A549 (cell line): ENCODE measurements around the gene MXI1. TPM values are rescaled to one million over a fixed set of nuclear protein-coding genes. Genes with fewer than 3 reads are reported as not detected.

Experiments
- ATAC-seq, 2 experiments: fragments of 200-7000 bp in 1 of 2; fragments of >200 bp in 1 of 2; cut with Nextera tagmentation in 1 of 2; cut with Tn5 transposase in 1 of 2; 3 replicates each; pipeline versions ENCODE4 v1.8.0 to v1.9.1; 2018 to 2020; ENCODE audit warnings: mild to moderate bottlenecking in 1 of 2, moderate library complexity in 1 of 2
- CTCF ChIA-PET: fragments of 300-600 bp; sonication (Branson Sonifier 250); formaldehyde crosslinking; extraction: SDS; loops from one replicate; lab custom pipeline; 2021; ENCODE audit warnings: antibody characterized with exemption, inconsistent platforms; lab: Yijun Ruan, JAX
- POLR2A ChIA-PET: fragments of 350-600 bp; formaldehyde crosslinking; extraction: SDS; loops from one replicate; lab custom pipeline; 2021; ENCODE audit warnings: antibody characterized with exemption, inconsistent platforms; lab: Yijun Ruan, JAX
- DNase-seq, 2 experiments: peaks; one replicate each; pipeline versions ENCODE4 v3.0.0 to v3.0.0-alpha.2; 2011 to 2016; ENCODE audit warnings: low read depth in 1 of 2, low spot score in 1 of 2
- FAIRE-seq: peaks from 2 replicates; lab custom pipeline; 2011; peaks lifted over from hg19 to GRCh38; lab: Jason Lieb, UNC
- H3K27ac ChIP-seq, 2 experiments: fragments of >200 bp; sonication (Bioruptor Twin); formaldehyde crosslinking; 3 replicates each; pipeline ENCODE4 v1.5.1; 2016 to 2017
- H3K4me1 ChIP-seq: fragments of >200 bp; sonication (Bioruptor Twin); formaldehyde crosslinking; 3 replicates; pipeline ENCODE4 v1.6.1; 2016
- H3K4me2 ChIP-seq: fragments of >200 bp; sonication (Bioruptor Twin); formaldehyde crosslinking; 3 replicates; pipeline ENCODE4 v1.6.1; 2016
- H3K4me3 ChIP-seq: fragments of >200 bp; sonication (Bioruptor Twin); formaldehyde crosslinking; 3 replicates; pipeline ENCODE4 v1.5.1; 2016
- H3K9me3 ChIP-seq: fragments of >200 bp; sonication (Bioruptor Twin); formaldehyde crosslinking; 3 replicates; pipeline ENCODE4 v1.6.1; 2016
- CBX2 ChIP-seq: fragments of 200-600 bp; sonication (generic); IDR thresholded peaks from 2 replicates; pipeline ENCODE4 v1.6.1; 2016; ENCODE audit warnings: low read depth, mild to moderate bottlenecking, borderline replicate concordance
- CHD2 ChIP-seq: fragments of 150-350 bp; IDR thresholded peaks from 2 replicates; pipeline ENCODE4 v1.6.1; 2014; ENCODE audit warnings: low read length; ENCODE audit not compliant: partially characterized antibody
- EP300 ChIP-seq, 2 experiments: fragments of >200 bp; sonication (Bioruptor Twin); formaldehyde crosslinking; IDR thresholded peaks; 2 replicates in 1 of 2; 3 replicates in 1 of 2; pipeline ENCODE4 v1.6.1; 2016 to 2017
- ESRRA ChIP-seq: fragments of 150-350 bp; IDR thresholded peaks from 2 replicates; pipeline ENCODE4 v1.6.1; 2014; ENCODE audit warnings: mild to moderate bottlenecking, low read length, borderline replicate concordance
- FOSL2 ChIP-seq, 2 experiments: fragments of 450-650 bp in 1 of 2; fragments of >200 bp in 1 of 2; sonication (Bioruptor Twin) in 1 of 2; formaldehyde crosslinking; IDR thresholded peaks; 2 replicates each; pipeline versions ENCODE4 v1.5.0 to v1.6.1; 2016 to 2020; ENCODE audit warnings: mild to moderate bottlenecking in 1 of 2, moderate library complexity in 1 of 2
- HDAC2 ChIP-seq: fragments of 200-600 bp; sonication (generic); IDR thresholded peaks from 2 replicates; pipeline ENCODE4 v1.6.1; 2016
- HMGXB4 ChIP-seq: fragments of 250-450 bp; sonication (Bioruptor Pico); IDR thresholded peaks from 2 replicates; pipeline ENCODE4 v1.5.0; 2021; ENCODE audit warnings: mild to moderate bottlenecking, moderate library complexity, borderline replicate concordance
- JUNB ChIP-seq: fragments of >200 bp; sonication (Bioruptor Twin); formaldehyde crosslinking; IDR thresholded peaks from 2 replicates; pipeline ENCODE4 v1.6.1; 2016
- KDM1A ChIP-seq: fragments of 200-600 bp; sonication (generic); IDR thresholded peaks from 2 replicates; pipeline ENCODE4 v1.6.1; 2016; ENCODE audit warnings: low read depth, mild to moderate bottlenecking
- PBX3 ChIP-seq: IDR thresholded peaks from 2 replicates; pipeline ENCODE4 v1.6.1; 2012
- RNF2 ChIP-seq: fragments of 200-600 bp; sonication (generic); IDR thresholded peaks from 2 replicates; pipeline ENCODE4 v1.6.1; 2016; ENCODE audit warnings: low read depth, mild to moderate bottlenecking, antibody characterized with exemption, moderate library complexity, borderline replicate concordance
- TFCP2L1 ChIP-seq: fragments of 250-450 bp; sonication (Bioruptor Pico); IDR thresholded peaks from 2 replicates; pipeline ENCODE4 v1.5.0; 2021; ENCODE audit warnings: mild to moderate bottlenecking
- USF2 ChIP-seq: fragments of 450-650 bp; IDR thresholded peaks from 2 replicates; pipeline ENCODE4 v1.6.1; 2014; ENCODE audit warnings: antibody characterized with exemption
- WGBS: methylation state at CpG from one replicate; pipeline ENCODE4 v1.1.6; 2017; ENCODE audit errors: missing lambda C conversion rate; 5-methylcytosine and 5-hydroxymethylcytosine counted together
- polyA plus RNA-seq, 4 experiments: library from polyadenylated mRNA; depleted of rRNA in 3 of 4; stranded (reverse); fragments of >200 nt; fragmentation: RNase III in 1 of 4; extraction: RNeasy Plus Mini Kit Qiagen cat#74134 plus additional on column Dnase treatment in 1 of 4; gene quantifications; 2 replicates in 3 of 4; 3 replicates in 1 of 4; pipeline ENCODE4 v1.2.3, GENCODE V29; 2011 to 2017

Gene MXI1
- polyA plus RNA-seq, 2 of the 4 experiments (the other 2 are of a cell fraction): 7.1 to 15.7 TPM

- ATAC-seq (no peak), DNase-seq (no peak), FAIRE-seq (no peak)
- H3K4me2 ChIP-seq: no peak overlapping the region
- no peak overlapping the region for H3K27ac ChIP-seq
- TF ChIP-seq USF2: no peak
- TF ChIP-seq CHD2: no peak
- no peak for TF ChIP-seq RNF2
- no peak for TF ChIP-seq EP300 (IDR thresholded peaks at IDR 0.05)
- TF ChIP-seq HMGXB4 (CRISPR knock-in tag): no peak
- no peak for TF ChIP-seq TFCP2L1 (CRISPR knock-in tag)
- TF ChIP-seq JUNB: no peak
- TF ChIP-seq KDM1A: no peak
- no peak overlapping the region for H3K4me3 ChIP-seq
- 86% methylated on average over 6 of the region's 6 CpGs for WGBS
- ChIA-PET CTCF (interaction anchor here (0.6 to 3.4 kb wide), 8 partner anchors 8 to 390 kb away, joined by 3 to 31 read pairs (median 3); no protein-coding TSS in a partner anchor), POLR2A (interaction anchor here (0.7 to 1.8 kb wide), 2 partner anchors 11 to 64 kb away, joined by 3 to 10 read pairs; no protein-coding TSS in a partner anchor)
- 0 out of 3 replicates have a peak, but pooled peaks cover 2% of the 10 kb centered on the region for H3K4me1 ChIP-seq
- no peaks in the 10 kb centered on the region for H3K9me3 ChIP-seq
These were observed 67.2 kb downstream of the MXI1 start for GRCh38 chr10:110274647-110275046.

- no peak for DNase-seq
- H3K4me3 ChIP-seq: no peak overlapping the region
- ATAC-seq: no peak
- 0 out of 3 replicates have a peak, but pooled peaks cover 2% of the 10 kb centered on the region for H3K4me1 ChIP-seq
- POLR2A ChIA-PET: interaction anchor here (0.7 kb wide), 1 partner anchor 10 kb away, joined by 3 read pairs; no protein-coding TSS in a partner anchor
- H3K9me3 ChIP-seq: no peaks in the 10 kb centered on the region
- no peak overlapping the region for H3K27ac ChIP-seq
- no peak for FAIRE-seq
- no peak for TF ChIP-seq CBX2
- TF ChIP-seq HDAC2: no peak
- H3K4me2 ChIP-seq: no peak overlapping the region
- CTCF ChIA-PET: interaction anchor here (1.0 to 3.4 kb wide), 8 partner anchors 10 to 137 kb away, joined by 3 to 31 read pairs (median 3); no protein-coding TSS in a partner anchor
- 49% methylated on average over 2 of the region's 2 CpGs for WGBS
These were observed 67.8 kb downstream of the MXI1 start for GRCh38 chr10:110275128-110275729.

GRCh38 chr10:110276603-110277002, 69.2 kb downstream of the MXI1 start:
- WGBS: 92% methylated on average over 5 of the region's 5 CpGs
- FAIRE-seq (no peak), DNase-seq (no peak), ATAC-seq (no peak)
- H3K9me3 ChIP-seq: no peaks in the 10 kb centered on the region
- H3K27ac ChIP-seq: no peak overlapping the region
- H3K4me3 ChIP-seq: no peak overlapping the region
- CTCF ChIA-PET: interaction anchor here (1.1 kb wide), 1 partner anchor 392 kb away, joined by 3 read pairs; no protein-coding TSS in a partner anchor
- POLR2A ChIA-PET: no interaction called here
- H3K4me1 ChIP-seq: 0 out of 3 replicates have a peak, but pooled peaks cover 2% of the 10 kb centered on the region
- no peak for TF ChIP-seq PBX3
- TF ChIP-seq, all 56 proteins: peak for 0
- no peak overlapping the region for H3K4me2 ChIP-seq

GRCh38 chr10:110277591-110277990, 70.2 kb downstream of the MXI1 start:
- Histone ChIP-seq H3K27ac (no peak overlapping the region), H3K4me3 (no peak overlapping the region), H3K4me2 (no peak overlapping the region), H3K4me1 (0 out of 3 replicates have a peak, but pooled peaks cover 2% of the 10 kb centered on the region), H3K9me3 (no peaks in the 10 kb centered on the region)
- FAIRE-seq: no peak
- ChIA-PET CTCF (interaction anchor here (1.1 to 3.1 kb wide), 2 partner anchors 73 to 393 kb away, joined by 3 to 43 read pairs; no protein-coding TSS in a partner anchor), POLR2A (no interaction called here)
- no peak for DNase-seq
- TF ChIP-seq FOSL2 (IDR thresholded peaks at IDR 0.05) (no peak), FOSL2 (CRISPR knock-in tag; IDR thresholded peaks at IDR 0.05) (no peak), ESRRA (no peak)
- no peak for ATAC-seq
- 92% methylated on average over 2 of the region's 2 CpGs for WGBS
